Stimulated activated CD4-positive, alpha-beta T cell treated with anti-CD3 and anti-CD28 coated beads, Interleukin-2, amount 100 ng/mL, for 4 hours (primary cell): ENCODE results near the gene STARD13.

Source experiments
- DNase-seq: peaks from one replicate; pipeline ENCODE4 v3.0.0-alpha.2; 2020; ENCODE audit warnings: low read depth

Gene STARD13

GRCh38 chr13:33310245-33311038 lies 24.9 kb upstream of the STARD13 start:
- DNase-seq = no peak

- no peak for DNase-seq
These were observed 23.3 kb upstream of the STARD13 start for GRCh38 chr13:33308863-33309262.

- no peak for DNase-seq
These were observed 22.3 kb upstream of the STARD13 start for GRCh38 chr13:33307843-33308242.

GRCh38 chr13:33303855-33304597 lies 18.5 kb upstream of the STARD13 start:
- DNase-seq = no peak

- DNase-seq = no peak
These were observed 14.1 kb upstream of the STARD13 start for GRCh38 chr13:33299626-33300025.

GRCh38 chr13:33296793-33297425 lies 11.4 kb upstream of the STARD13 start:
- no peak for DNase-seq

- no peak for DNase-seq
These were observed 7.2 kb upstream of the STARD13 start for GRCh38 chr13:33292712-33293111.

GRCh38 chr13:33290421-33290965 lies 4.9 kb upstream of the STARD13 start:
- DNase-seq = no peak

GRCh38 chr13:33289966-33290365 lies 4.4 kb upstream of the STARD13 start:
- no peak for DNase-seq

- no peak for DNase-seq
These were observed 1.8 kb upstream of the STARD13 start for GRCh38 chr13:33287142-33287882.

GRCh38 chr13:33286128-33286527 lies 573 bp upstream of the STARD13 start:
- no peak for DNase-seq

- DNase-seq = no peak
These were observed 639 bp downstream of the STARD13 start for GRCh38 chr13:33284916-33285315.

- DNase-seq = no peak
These were observed 1.5 kb downstream of the STARD13 start for GRCh38 chr13:33284031-33284430.

- no peak for DNase-seq
These were observed 2.2 kb downstream of the STARD13 start for GRCh38 chr13:33283195-33283911.

GRCh38 chr13:33281951-33282595 lies 3.5 kb downstream of the STARD13 start:
- DNase-seq = no peak

- no peak for DNase-seq
These were observed 4.6 kb downstream of the STARD13 start for GRCh38 chr13:33280923-33281322.

- DNase-seq = no peak
These were observed 5.2 kb downstream of the STARD13 start for GRCh38 chr13:33280279-33280905.

- DNase-seq = no peak
These were observed 5.9 kb downstream of the STARD13 start for GRCh38 chr13:33279414-33280278.

GRCh38 chr13:33278913-33279312 lies 6.6 kb downstream of the STARD13 start:
- DNase-seq = no peak
